ENCODE results near the gene SERPINB6.
A peak's percentile ranks its signal among the peaks of the same experiment; 100 is the strongest.
"Not testable (repeated sequence)": the region's sequence is repeated elsewhere in the genome, so short reads cannot be mapped to it uniquely, and the experiment has no call there.

SERPINB6 gene

DNA sequence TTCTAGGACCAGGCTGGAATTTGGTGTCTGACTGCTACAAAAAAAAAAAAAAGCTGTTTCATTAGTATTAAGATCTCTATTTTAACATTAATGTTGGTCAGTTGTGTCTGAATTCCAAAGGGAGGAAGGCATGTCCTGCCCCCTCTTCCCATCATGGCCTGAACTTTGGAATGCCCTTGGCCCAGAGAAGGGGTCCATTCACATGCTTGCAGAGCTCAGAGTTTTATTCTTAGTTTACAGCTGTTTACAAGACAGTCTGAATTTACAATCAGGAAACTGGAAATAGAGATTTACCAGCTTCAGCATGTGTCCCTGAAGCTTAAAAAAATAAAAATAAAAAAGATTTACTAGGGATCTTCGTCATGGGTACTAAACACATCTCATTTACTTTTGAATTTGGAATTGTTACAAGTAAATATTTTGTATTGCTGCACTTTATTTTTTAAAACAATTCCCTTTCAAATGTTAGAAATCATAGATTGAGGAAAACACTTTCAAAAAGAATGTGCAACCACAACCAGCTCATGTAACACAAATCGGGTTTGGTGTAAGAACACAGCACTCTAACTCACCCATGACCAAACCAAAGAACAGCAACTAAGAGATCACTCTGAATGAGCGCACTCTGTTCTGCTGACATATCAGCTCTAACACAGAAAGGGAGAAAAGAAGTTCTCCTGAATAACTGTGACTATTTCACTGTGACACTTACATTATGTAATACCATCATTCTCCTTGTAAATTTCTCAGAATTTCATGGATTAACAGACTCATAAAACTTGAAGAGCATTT lies 6.6 kb upstream of the SERPINB6 start:
- DNase-seq (ENCODE audit: low read depth): no peak

DNA sequence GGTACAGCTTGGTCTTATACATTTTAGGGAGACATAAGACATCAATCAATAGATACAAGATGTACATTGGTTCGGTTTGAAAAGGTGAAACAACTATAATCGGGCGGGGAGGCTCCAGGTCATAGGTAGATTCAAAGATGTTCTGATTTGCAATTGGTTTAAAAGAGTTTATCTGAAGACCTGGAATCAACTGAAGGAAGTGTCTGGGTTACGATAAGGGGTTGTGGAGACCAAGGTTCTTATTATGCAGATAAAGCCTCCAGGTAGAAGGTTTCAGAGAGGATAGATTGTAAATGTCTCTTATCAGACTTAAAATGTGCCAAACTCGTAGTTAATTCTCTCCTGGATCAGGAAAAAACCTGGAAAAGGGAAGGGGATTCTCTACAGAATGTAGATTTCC lies 5.9 kb upstream of the SERPINB6 start:
- DNase-seq (ENCODE audit: low read depth): no peak

DNA sequence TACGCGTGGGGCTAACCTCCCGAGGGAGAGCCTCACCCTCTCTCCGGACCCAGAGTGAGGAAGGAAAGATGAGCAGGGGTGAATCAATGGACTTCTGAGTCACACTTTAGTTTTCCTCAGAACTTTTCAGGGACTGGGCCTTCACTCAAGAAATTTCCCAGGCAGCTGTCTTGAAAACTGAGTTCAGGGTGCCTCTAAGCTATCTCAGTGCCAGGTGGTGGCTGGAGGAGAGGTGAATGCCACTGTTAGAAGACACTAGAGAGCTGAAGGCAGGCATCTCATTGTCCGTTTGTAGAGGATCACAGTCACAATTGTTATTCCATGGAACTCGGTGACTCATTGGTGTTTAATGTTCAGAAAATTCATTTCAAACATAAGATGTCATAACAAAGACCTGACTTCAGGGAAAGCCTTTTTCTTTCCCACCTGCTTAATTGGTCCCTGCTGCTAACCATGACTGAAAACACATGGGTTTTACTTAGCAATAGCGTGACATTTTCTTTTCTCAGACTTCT lies 5.3 kb upstream of the SERPINB6 start:
- no peak for DNase-seq (ENCODE audit: low read depth)

DNA sequence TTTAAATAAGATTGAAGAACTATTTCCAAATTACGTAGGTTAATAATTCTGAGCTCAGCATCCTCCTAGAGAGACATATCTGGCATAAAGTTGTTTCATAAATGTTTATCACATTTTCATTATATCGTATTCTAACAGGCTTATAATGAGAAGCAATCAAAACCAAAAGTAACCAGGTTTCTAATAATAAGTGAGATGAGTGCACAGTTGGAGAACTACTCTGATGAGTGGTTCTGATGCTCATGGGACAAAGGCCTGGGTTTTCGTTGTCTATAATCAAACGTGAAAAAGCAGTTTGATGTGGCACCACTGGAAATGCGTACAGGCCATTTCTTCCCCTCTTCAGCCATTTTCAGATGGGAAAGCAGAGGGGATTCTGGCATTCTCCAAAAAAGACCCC lies 4.7 kb upstream of the SERPINB6 start:
- no peak for DNase-seq (ENCODE audit: low read depth)

GRCh38 chr6:2973676-2974075 lies 2.3 kb upstream of the SERPINB6 start:
- no peak for DNase-seq (ENCODE audit: low read depth)

GRCh38 chr6:2973180-2973579 lies 1.8 kb upstream of the SERPINB6 start:
- not testable (repeated sequence) for DNase-seq (ENCODE audit: low read depth)

DNA sequence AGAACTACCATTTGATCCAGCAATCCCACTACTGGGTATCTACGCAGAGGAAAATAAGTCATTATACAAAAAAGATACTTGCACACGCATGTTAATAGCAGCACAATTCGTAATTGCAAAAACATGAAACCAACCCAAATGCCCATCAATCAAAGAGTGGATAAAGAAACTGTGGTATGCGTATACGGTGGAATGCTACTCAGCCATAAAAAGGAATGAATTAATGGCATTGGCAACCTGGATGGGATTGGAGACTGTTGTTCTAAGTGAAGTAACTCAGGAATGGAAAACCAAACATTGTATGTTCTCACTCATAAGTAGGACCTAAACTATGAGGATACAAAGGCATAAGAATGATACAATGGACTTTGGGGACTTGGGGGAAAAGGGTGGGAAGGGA lies 1.3 kb upstream of the SERPINB6 start:
- not testable (repeated sequence) for DNase-seq (ENCODE audit: low read depth)

GRCh38 chr6:2972219-2972487 lies 786 bp upstream of the SERPINB6 start:
- not testable (repeated sequence) for DNase-seq (ENCODE audit: low read depth)

- peak; percentile 18 for DNase-seq (ENCODE audit: low read depth)
Observed at GRCh38 chr6:2970753-2971419, 481 bp downstream of the SERPINB6 start.

GRCh38 chr6:2970034-2970685 lies 1.2 kb downstream of the SERPINB6 start:
- no peak for DNase-seq (ENCODE audit: low read depth)

DNA sequence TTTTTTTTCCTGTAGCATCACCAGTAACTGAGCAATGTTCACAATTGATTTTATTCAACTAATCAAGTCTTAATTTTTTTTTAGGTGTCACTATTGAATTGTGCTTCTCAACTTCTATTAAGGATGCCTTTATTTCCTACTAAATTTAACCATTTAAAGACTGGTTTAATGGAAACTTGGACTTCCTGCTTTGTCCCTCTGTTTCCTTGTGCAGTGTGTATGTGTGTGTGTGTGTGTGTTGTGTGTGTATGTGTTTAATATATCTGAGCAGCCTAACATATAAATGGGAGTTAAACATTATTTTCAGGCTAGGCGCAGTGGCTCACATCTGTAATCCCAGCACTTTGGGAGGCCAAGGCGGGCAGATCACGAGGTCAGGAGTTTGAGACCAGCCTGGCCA lies 1.8 kb downstream of the SERPINB6 start:
- DNase-seq (ENCODE audit: low read depth): no peak

- DNase-seq (ENCODE audit: low read depth): no peak
Observed at GRCh38 chr6:2968600-2969135, 2.7 kb downstream of the SERPINB6 start.

GRCh38 chr6:2967936-2968335 lies 3.4 kb downstream of the SERPINB6 start:
- no peak for DNase-seq (ENCODE audit: low read depth)

GRCh38 chr6:2966347-2966746 lies 5.0 kb downstream of the SERPINB6 start:
- DNase-seq (ENCODE audit: low read depth): no peak

DNA sequence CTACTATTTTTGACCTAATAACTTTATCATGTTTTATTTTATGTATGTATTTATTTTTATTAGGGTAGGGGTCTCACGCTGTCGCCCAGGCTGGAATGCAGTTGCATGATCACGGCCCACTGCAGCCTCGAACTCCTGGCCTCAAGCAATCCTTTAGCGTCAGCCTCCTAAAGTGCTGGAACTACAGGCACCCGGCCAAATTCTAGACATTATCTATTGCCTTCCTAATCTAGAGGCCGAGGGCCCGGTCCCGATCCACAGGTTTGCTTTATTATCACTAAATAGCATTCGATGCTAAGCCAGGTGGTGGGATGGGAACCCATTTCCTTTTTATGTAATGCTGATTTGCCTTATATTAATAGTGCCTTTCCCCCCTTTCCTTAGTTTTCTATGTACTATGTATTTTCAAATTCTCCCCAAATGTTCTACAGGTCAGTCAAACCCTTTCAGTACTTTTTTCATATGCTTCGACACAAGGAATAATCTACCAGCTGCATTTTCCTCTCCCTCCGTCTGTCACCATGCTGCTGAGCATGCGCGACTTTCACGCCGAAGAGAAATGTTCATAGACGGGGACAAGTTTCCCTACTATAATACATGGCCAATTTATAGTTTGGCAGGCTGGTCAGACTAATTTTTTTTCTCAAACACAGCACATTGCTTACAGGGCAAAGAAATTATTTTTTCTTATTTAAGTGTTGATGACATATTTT lies 6.4 kb downstream of the SERPINB6 start:
- no peak for DNase-seq (ENCODE audit: low read depth)

GRCh38 chr6:2963756-2964155 lies 7.6 kb downstream of the SERPINB6 start:
- DNase-seq (ENCODE audit: low read depth): no peak

DNA sequence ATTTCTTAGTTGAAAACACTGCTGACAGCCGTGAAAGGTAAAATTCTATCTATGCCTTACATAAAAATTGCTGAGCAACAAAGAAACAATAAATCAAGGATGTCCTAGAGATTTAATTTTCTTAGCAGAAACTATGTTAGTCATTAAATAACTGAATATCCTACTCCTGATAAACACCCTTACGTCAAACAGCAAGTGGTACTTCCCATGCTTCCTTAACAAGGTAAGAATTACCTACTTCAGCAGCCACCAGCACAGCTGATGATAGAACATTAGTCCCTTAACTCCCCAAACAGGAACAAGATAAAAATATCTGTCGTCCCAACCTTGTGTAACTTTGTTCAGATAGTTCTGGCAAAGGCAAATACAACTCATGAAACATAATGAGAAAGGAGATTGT lies 8.7 kb downstream of the SERPINB6 start:
- no peak for DNase-seq (ENCODE audit: low read depth)

DNA sequence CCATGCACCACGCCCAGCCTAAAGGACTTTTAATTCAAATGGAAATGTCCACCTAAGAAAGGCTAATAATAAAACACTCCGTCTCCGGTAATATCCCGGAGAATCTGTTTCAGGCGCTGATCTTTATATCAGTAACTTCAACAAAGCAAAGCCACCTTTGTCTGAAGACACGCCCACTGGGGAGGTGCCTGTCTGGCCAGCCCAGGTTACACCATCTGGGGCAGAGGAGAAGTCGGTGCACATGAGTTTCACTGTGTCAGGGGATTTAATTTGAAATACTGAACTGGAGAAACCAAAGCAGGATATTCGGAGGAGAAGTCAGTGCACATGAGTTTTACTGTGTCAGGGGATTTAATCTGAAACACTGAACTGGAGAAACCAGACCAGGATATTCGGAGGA lies 9.4 kb downstream of the SERPINB6 start:
- no peak for DNase-seq (ENCODE audit: low read depth)

DNA sequence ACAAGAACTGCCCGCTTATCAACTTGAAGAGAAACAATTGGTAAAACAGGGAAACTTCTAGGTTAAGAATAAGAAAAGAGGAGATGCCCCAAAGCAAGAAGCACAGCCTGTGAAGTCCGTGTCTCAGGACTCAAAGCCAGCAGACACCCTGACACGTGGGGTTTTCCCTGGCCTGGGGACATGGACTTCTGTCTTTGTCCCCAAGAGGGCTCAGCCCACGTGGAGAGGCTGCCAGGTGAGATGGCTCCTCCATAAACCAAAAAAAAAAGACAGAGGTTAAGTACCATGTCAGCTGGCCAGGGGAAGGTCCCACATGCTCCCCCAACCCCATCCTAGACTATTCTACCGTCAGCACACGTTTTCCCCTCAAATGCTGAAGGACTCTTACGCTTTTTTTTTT lies 9.9 kb downstream of the SERPINB6 start:
- no peak for DNase-seq (ENCODE audit: low read depth)

DNA sequence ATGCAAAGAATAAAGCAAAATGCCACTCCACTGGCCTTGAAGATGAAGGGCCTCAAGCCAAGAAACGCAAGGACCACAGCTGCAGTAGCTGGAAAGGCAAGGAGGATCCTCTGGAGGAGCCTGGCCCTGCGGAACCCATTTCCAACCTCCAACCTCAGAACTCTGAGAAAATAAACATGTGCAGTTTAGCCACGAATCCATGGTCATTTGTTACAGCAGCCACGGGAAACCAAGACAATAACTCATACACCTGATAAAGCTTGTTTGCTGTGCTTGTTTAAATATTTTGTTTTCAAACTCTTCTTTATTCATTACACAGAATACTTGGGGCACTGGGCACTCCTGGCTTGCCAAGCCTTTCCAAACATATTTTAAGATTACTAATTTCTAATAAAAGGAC lies 10.4 kb downstream of the SERPINB6 start:
- DNase-seq (ENCODE audit: low read depth): no peak

GRCh38 chr6:2959909-2960719 lies 11.3 kb downstream of the SERPINB6 start:
- DNase-seq (ENCODE audit: low read depth): no peak
